GM21423 (cell line): ENCODE results near the gene SLC7A6.

ENCODE experiments used
- ATAC-seq: cut with Tn5 transposase; IDR thresholded peaks from one replicate; pipeline ENCODE4 v1.9.1; 2021; ENCODE audit warnings: mild to moderate bottlenecking, moderate library complexity; ENCODE audit not compliant: unreplicated experiment

Gene SLC7A6

DNA sequence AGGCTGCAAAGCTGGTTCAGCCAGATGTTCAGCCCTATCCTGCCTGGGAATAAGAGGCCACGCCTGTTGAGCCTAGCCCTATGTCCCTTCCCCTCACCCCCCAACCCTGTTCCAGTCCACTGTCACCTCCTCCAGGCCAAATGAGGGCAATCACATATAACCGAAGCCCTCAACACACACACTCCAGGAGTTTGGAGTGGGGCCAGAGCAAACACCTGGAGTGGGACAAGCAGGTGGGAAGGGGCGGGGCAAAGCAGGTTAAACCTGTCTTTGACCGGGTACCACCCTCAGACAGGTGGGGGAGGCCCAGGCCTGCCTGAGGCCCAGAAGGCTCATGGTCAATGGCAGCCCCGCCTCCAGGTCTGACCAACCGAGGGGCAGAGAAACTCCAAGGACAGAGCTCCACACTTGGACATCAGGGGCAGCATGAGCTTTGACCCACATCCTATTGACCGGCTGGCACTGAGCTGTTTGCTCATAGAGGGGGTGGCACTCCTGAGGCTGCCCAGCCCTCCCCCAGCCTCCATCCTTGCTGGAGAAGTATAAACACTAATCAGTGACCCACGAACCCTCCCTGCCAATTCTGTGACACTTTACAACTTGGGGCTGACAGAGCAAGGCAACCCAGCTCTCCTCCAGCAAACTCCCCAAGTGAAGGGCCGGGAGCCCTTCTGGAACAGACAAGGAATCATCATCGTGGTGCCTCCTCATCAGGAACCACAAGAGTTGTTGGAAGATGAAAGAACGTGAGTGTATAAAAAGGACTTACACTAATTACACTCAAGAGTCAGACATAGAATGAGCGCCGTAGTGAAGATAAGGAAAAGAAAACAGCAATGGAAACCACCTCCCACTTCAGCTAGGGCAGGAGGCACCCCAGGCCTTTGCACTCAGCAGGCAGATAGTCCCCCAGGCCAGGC lies 29.9 kb upstream of the SLC7A6 start:
- no peak for ATAC-seq

DNA sequence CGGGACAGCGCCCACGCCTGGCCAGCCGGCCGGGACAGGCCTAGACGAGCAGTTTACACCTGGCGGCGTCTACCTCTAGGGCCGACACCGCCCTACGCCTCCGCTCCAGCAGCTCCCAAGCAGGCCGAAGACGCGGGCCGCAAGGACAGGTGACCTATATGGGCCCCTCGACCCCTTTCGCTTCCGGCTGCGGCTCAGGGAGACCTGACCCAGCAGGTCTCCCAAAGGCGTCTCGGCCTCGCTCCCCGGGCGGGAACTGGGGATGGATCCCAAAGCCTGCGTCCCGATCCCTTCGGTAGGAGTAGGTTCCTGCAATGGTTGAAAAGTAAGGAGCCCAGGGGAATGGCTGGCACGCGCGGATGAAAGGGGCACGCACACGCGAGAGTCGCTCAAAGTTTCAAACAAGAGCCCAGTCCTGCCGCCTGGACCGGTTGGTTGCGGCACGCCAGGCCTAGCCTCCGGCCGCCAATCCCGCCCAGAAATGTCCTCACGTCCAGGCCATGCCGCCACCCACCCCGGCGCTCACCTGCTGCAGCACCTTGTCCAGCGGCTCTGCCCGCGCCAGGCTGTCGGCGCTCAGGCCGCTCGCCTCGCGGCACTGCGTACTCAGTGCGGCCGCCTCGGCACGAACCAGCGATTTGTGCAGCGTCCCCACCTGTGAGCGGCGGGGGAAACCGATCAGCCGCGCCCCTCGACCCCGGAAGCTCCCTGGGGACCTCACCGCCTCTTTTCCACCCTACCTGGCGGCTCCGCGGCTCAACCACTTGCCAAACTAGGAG lies 29.0 kb upstream of the SLC7A6 start:
- ATAC-seq: no peak

DNA sequence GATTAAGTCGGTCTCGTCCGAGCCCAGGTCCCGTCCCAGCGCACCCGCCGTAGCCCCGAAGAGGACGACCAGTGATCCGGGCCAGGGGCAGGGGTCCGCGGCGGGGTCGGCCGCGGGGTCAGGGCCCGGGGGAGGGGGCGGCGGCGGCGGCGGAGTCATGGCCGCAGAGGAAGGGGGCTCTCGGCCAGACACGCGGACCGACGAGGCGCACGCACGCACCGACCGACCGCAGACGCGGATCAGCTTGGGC lies 28.5 kb upstream of the SLC7A6 start, which contains the start of gene ESRP2:
TSS of gene ESRP2 (minus strand) at position 241 of the 250 bp plus-strand sequence. CDS start at position 159, 82 bp downstream.
- ATAC-seq: no peak

GRCh38 chr16:68236137-68236825 lies 28.0 kb upstream of the SLC7A6 start:
- no peak for ATAC-seq

GRCh38 chr16:68236826-68237242 lies 27.5 kb upstream of the SLC7A6 start:
- no peak for ATAC-seq

- peak; percentile 81 for ATAC-seq
Measured at GRCh38 chr16:68237243-68238028, 26.9 kb upstream of the SLC7A6 start.

DNA sequence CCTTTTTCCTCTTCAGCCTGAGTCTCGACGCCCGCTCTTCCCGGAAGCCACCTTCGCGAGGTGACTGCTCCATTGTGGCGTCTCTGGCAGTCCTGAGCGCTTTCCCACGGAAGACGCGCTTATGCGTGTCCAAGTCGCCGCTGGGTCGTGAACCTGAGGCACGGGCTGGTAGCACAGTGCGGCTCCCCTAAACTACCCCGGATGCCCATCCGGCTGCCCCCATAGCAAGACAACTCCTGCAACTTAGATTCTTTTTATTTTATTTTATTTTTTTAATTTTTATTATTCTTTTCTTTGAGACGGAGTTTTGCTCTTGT lies 26.3 kb upstream of the SLC7A6 start:
- ATAC-seq: no peak

- ATAC-seq: no peak
Measured at GRCh38 chr16:68242085-68242484, 22.2 kb upstream of the SLC7A6 start.

- ATAC-seq: no peak
Measured at GRCh38 chr16:68242926-68243858, 21.1 kb upstream of the SLC7A6 start.

DNA sequence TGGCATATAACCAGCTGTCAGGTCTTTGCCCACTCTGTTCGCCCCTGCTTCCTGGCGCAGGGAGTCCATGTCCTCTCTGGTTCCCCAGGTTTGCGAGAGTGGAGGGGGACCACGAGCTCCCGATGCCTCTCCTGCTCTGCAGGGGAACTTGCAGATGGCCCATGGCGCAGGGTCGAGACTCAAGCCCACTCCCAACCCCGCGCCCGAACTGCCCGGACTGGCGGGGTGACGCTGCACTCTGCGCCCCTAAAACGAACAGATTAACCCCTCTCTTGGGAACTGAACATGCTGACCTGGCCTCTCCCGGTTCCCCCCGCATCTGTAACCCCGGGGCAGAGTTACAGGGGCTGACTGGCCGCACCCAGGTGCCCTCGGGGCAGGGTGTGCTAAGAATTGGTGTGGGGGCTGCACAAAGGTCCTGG lies 19.8 kb upstream of the SLC7A6 start:
- peak; percentile 8 for ATAC-seq

GRCh38 chr16:68244903-68245853 lies 19.1 kb upstream of the SLC7A6 start, which contains the start of gene PLA2G15:
PLA2G15 (plus strand) TSS chr16:68245373; CDS start chr16:68245427, 54 bp downstream.
- peak; percentile 87 for ATAC-seq

- no peak for ATAC-seq
Measured at GRCh38 chr16:68246121-68246520, 18.2 kb upstream of the SLC7A6 start.

DNA sequence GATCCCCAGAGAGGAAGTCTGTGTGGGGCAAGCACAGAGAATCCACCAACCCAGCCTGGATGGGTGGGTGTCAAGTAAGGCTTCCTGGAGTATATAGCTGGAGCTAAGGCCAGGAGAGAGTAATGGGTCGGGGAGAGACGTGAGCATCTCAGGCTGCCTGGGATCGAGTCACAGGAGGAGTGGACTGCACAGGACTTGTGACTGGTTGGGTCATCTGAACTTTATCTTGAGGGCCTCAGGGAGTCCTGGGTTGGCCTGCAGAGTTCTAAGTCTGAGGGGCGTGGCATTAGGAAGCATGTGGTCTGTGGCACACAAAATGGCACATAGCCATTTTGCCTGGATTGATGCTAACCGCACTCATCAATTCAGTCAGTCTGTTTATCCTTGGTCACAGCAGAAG lies 17.7 kb upstream of the SLC7A6 start:
- ATAC-seq: no peak

DNA sequence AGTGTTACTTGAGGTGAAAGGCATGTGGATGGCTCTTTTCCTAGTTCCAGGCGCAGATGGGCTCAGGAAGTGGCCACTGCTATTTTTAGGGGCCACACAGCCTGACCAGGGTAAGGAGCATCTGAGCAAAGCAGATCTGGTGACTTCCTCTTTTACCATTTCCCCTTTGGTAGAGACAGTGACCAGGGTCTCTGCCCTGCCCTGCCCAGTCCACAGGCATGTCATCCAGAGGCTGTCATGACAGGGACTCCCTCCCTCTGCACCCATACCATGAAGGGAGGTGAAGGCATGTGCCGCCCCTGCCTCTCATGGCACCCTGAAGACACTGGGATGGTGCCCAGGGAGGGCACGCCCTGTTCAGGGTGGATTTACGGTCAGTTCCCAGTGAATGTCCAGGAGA lies 16.9 kb upstream of the SLC7A6 start:
- no peak for ATAC-seq

- ATAC-seq: no peak
Measured at GRCh38 chr16:68247932-68248331, 16.4 kb upstream of the SLC7A6 start.

DNA sequence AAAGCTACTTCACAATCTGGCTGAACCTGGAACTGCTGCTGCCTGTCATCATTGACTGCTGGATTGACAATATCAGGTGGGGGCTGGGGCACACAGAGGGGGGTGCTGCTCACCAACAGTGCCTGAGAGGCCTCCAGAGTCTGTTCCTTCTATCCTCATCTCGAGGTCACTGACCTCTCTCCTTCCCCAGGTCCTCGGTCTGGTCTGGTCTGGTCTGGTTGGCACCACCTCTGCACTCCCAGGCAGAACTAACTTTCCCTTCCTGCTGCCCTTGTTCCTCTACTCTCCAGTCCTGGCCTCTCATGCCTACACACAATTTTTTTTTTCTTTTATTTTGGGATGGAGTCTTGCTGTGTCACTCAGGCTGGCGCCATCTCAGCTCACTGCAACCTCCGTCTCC lies 15.0 kb upstream of the SLC7A6 start:
- no peak for ATAC-seq

DNA sequence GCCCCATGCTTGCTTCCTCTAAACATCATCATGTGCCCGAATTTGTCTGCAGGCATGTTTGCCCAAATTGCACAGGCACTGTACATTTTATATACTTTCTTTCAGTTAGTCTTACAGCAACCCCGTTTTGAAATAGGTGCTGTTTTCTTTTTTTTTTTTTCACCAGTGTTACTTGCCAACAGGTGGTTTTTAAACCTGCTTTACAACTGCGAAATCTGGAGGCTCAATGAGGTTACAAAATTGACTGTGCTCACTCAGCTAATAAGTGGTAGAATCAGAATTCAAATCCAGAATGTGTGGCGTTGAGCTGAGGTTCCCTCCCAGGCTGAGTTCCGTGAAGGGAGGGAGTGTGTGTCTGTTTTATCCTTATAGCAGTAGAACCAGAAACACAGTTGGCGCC lies 13.4 kb upstream of the SLC7A6 start:
- no peak for ATAC-seq

DNA sequence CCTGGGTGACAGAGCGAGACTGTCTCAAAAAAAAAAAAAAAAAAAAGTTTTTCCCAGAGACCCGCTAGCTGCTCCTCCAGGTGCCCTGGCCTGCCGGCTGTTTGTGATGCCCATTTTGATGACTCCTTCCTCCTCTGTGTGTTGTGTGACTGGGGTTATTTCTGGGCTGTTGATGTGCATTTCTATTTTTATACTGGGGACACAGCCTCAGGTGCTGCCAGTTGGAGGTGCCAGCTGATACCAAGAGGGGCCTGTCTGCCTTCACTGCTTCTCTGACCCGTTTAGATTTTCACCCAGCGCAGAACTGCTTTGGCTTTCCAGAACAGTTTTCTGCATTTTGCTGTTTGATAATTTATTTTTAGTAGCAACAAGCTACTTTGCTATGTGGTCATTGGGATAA lies 12.5 kb upstream of the SLC7A6 start:
- ATAC-seq: no peak

DNA sequence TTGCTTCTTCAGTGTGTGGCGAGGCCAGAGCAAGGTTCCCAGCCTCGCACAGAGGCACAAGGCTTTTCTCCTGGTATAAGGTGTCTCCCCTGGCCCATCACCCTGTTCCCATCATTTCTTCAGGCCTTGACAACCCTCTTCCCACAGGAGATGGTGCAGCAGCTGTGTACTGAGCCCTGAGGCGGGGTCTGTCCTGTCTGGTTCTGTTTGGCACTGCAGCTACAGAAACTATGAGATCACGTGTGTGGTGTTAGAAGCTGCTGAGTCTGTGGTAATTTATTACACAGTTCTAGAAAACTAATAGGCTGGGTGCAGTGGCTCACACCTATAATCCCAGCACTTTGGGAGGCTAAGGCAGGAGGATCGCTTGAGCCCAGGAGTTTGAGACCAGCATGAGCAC lies 11.9 kb upstream of the SLC7A6 start:
- no peak for ATAC-seq
